IMR-90 (cell line): Measurements from ENCODE around the gene SLC7A9. TPM values are rescaled to one million over a fixed set of nuclear protein-coding genes. Genes with fewer than 3 reads are reported as not detected.

Source experiments
- ATAC-seq: fragments of 200-7000 bp; cut with Tn5 transposase; 2 replicates; pipeline ENCODE4 v1.9.1; 2020; ENCODE audit warnings: low read depth, mild to moderate bottlenecking, moderate library complexity
- BruUV-seq: library from RNA; stranded (reverse); fragments of 400-500 nt; replicated peaks from 2 replicates; lab custom pipeline; 2021; lab: Mats Ljungman, UMichigan
- CTCF ChIA-PET: fragments of 300-600 bp; formaldehyde crosslinking; extraction: SDS; loops from one replicate; lab custom pipeline; 2021; ENCODE audit warnings: antibody characterized with exemption; lab: Yijun Ruan, JAX
- POLR2A ChIA-PET: fragments of 300-600 bp; sonication (Branson Sonifier 250); formaldehyde crosslinking; loops from one replicate; lab custom pipeline; 2022; ENCODE audit warnings: antibody characterized with exemption; ENCODE audit not compliant: unreplicated experiment; lab: Charles Lee
- DNase-seq: peaks from one replicate; pipeline ENCODE4 v3.0.0; 2013
- H2AFZ ChIP-seq: replicated peaks from 2 replicates; pipeline ENCODE3; 2013; ENCODE audit warnings: low read length, mild to moderate bottlenecking; ENCODE audit not compliant: poor library complexity
- H2AK5ac ChIP-seq: 2 replicates; pipeline ENCODE4 v1.6.1; 2013; ENCODE audit warnings: low read depth, low read length, inconsistent platforms
- H2AK9ac ChIP-seq: replicated peaks from 2 replicates; pipeline ENCODE3; 2013; ENCODE audit warnings: mild to moderate bottlenecking, low read depth, low read length, moderate library complexity; ENCODE audit not compliant: poor library complexity
- H2BK120ac ChIP-seq: 2 replicates; pipeline ENCODE4 v1.6.1; 2013; ENCODE audit warnings: low read depth, low read length, inconsistent platforms
- H2BK15ac ChIP-seq: 3 replicates; pipeline ENCODE4 v1.6.1; 2013; ENCODE audit warnings: low read depth, low read length, inconsistent platforms
- H2BK20ac ChIP-seq: 2 replicates; pipeline ENCODE4 v1.6.1; 2013; ENCODE audit warnings: low read depth, mild to moderate bottlenecking, inconsistent platforms, low read length, moderate library complexity
- H2BK5ac ChIP-seq: 2 replicates; pipeline ENCODE4 v1.6.1; 2013; ENCODE audit warnings: mild to moderate bottlenecking, low read depth, low read length, inconsistent platforms; ENCODE audit not compliant: poor library complexity, severe bottlenecking
- H3K14ac ChIP-seq: replicated peaks from 2 replicates; pipeline ENCODE4 v1.6.1; 2013; ENCODE audit warnings: low read depth, low read length, inconsistent platforms
- H3K18ac ChIP-seq: 2 replicates; pipeline ENCODE4 v1.6.1; 2013; ENCODE audit warnings: low read depth, low read length, control low read depth
- H3K23ac ChIP-seq: 2 replicates; pipeline ENCODE4 v1.6.1; 2013; ENCODE audit warnings: low read depth, low read length, inconsistent platforms
- H3K27ac ChIP-seq: 2 replicates; pipeline ENCODE4 v1.5.1; 2013; ENCODE audit warnings: mild to moderate bottlenecking, control low read depth, low read length; ENCODE audit not compliant: insufficient read depth
- H3K27me3 ChIP-seq: 2 replicates; pipeline ENCODE4 v1.6.1; 2013; ENCODE audit warnings: low read length; ENCODE audit not compliant: control insufficient read depth, insufficient read depth
- H3K36me3 ChIP-seq: 2 replicates; pipeline ENCODE4 v1.6.1; 2013; ENCODE audit warnings: low read length, mixed read lengths; ENCODE audit not compliant: control insufficient read depth, insufficient read depth
- H3K4ac ChIP-seq: 2 replicates; pipeline ENCODE4 v1.6.1; 2013; ENCODE audit warnings: low read depth, low read length, inconsistent platforms
- H3K4me1 ChIP-seq: 2 replicates; pipeline ENCODE4 v1.6.1; 2013; ENCODE audit warnings: low read length, mixed read lengths; ENCODE audit not compliant: control insufficient read depth, insufficient read depth
- H3K4me2 ChIP-seq: 2 replicates; pipeline ENCODE4 v1.6.1; 2013; ENCODE audit warnings: low read depth, mild to moderate bottlenecking, control low read depth, low read length, moderate library complexity
- H3K4me3 ChIP-seq: 2 replicates; pipeline ENCODE4 v1.5.1; 2013; ENCODE audit warnings: low read depth, mild to moderate bottlenecking, control low read depth, low read length, moderate library complexity; ENCODE audit not compliant: insufficient read depth
- H3K56ac ChIP-seq: 2 replicates; pipeline ENCODE4 v1.6.1; 2013; ENCODE audit warnings: low read length, inconsistent platforms; ENCODE audit not compliant: insufficient read depth; ENCODE audit errors: extremely low read depth
- H3K79me1 ChIP-seq, 2 experiments: 2 replicates each; pipeline ENCODE4 v1.6.1; 2013; ENCODE audit warnings: low read length in 2 of 2, inconsistent platforms in 1 of 2, low read depth in 1 of 2
- H3K9ac ChIP-seq: 2 replicates; pipeline ENCODE4 v1.6.1; 2013; ENCODE audit warnings: low read depth, low read length, control low read depth
- H3K9me1 ChIP-seq: 2 replicates; pipeline ENCODE4 v1.6.1; 2013; ENCODE audit warnings: low read length, inconsistent platforms; ENCODE audit not compliant: insufficient read depth
- H3K9me3 ChIP-seq: 2 replicates; pipeline ENCODE4 v1.6.1; 2013; ENCODE audit warnings: low read length; ENCODE audit not compliant: control insufficient read depth, insufficient read depth
- H4K20me1 ChIP-seq: 2 replicates; pipeline ENCODE4 v1.6.1; 2013; ENCODE audit warnings: low read length, inconsistent platforms; ENCODE audit not compliant: insufficient read depth
- H4K5ac ChIP-seq: 2 replicates; pipeline ENCODE4 v1.6.1; 2013; ENCODE audit warnings: mild to moderate bottlenecking, low read depth, low read length, control low read depth
- H4K8ac ChIP-seq, 2 experiments: 2 replicates each; pipeline ENCODE4 v1.6.1; 2013; ENCODE audit warnings: low read depth in 2 of 2, low read length in 2 of 2, control low read depth in 1 of 2, inconsistent platforms in 1 of 2
- H4K91ac ChIP-seq: 2 replicates; pipeline ENCODE4 v1.6.1; 2013; ENCODE audit warnings: low read depth, low read length, inconsistent platforms; ENCODE audit not compliant: insufficient read depth
- BHLHE40 ChIP-seq: fragments of 150-350 bp; IDR thresholded peaks from 2 replicates; pipeline ENCODE4 v1.6.1; 2016; ENCODE audit warnings: mild to moderate bottlenecking, low read depth, low read length
- CEBPB ChIP-seq: IDR thresholded peaks from 2 replicates; pipeline ENCODE4 v1.6.1; 2012; ENCODE audit warnings: low read depth, low read length, improper control_type of control experiment
- CHD1 ChIP-seq: IDR thresholded peaks from 2 replicates; pipeline ENCODE4 v1.6.1; 2012; ENCODE audit warnings: low read depth, low read length, improper control_type of control experiment
- FOS ChIP-seq: fragments of 150-350 bp; IDR thresholded peaks from 2 replicates; pipeline ENCODE4 v1.6.1; 2016; ENCODE audit warnings: low read depth, low read length
- MAFK ChIP-seq: IDR thresholded peaks from 2 replicates; pipeline ENCODE4 v1.6.1; 2012; ENCODE audit warnings: low read depth, low read length, improper control_type of control experiment
- MAZ ChIP-seq: IDR thresholded peaks from 2 replicates; pipeline ENCODE4 v1.6.1; 2012; ENCODE audit warnings: low read depth, mild to moderate bottlenecking, low read length, improper control_type of control experiment, moderate library complexity, borderline replicate concordance
- NFE2L2 ChIP-seq: fragments of 150-350 bp; IDR thresholded peaks from 2 replicates; pipeline ENCODE4 v1.6.1; 2016; ENCODE audit warnings: low read depth, mild to moderate bottlenecking, low read length
- POLR2A ChIP-seq: IDR thresholded peaks from 2 replicates; pipeline ENCODE4 v1.6.1; 2012; ENCODE audit warnings: mild to moderate bottlenecking, low read depth, low read length
- RAD21 ChIP-seq: IDR thresholded peaks from 2 replicates; pipeline ENCODE4 v1.6.1; 2012; ENCODE audit warnings: low read length, improper control_type of control experiment
- RCOR1 ChIP-seq: IDR thresholded peaks from 2 replicates; pipeline ENCODE4 v1.6.1; 2012; ENCODE audit warnings: mild to moderate bottlenecking, low read length, improper control_type of control experiment; ENCODE audit not compliant: insufficient replicate concordance
- RFX5 ChIP-seq: IDR thresholded peaks from 2 replicates; pipeline ENCODE4 v1.8.0; 2012; ENCODE audit warnings: low read depth, mild to moderate bottlenecking, low read length, moderate library complexity
- SMC3 ChIP-seq: fragments of 150-350 bp; IDR thresholded peaks from 2 replicates; pipeline ENCODE4 v1.6.1; 2016; ENCODE audit warnings: low read depth, mild to moderate bottlenecking, antibody characterized with exemption, low read length, moderate library complexity
- WGBS, 2 experiments: methylation state at CpG; one replicate each; pipeline versions ENCODE4 v1.1.5 to v1.1.7; 2013; ENCODE audit warnings: missing lambda C conversion rate in 2 of 2; ENCODE audit not compliant: insufficient read length in 1 of 2; ENCODE audit errors: extremely low coverage in 2 of 2; 5-methylcytosine and 5-hydroxymethylcytosine counted together
- dilution Hi-C: fragments of 300-500 bp; cut with HindIII; formaldehyde crosslinking; loops from one replicate; pipeline ENCODE4 v1.14.3; 2018; ENCODE audit warnings: low sequenced_read_pairs; ENCODE audit not compliant: unreplicated experiment
- in situ Hi-C: fragments of 300-500 bp; cut with MboI; formaldehyde crosslinking; loops from 3 replicates; pipeline ENCODE4 v1.14.3; 2019; ENCODE audit warnings: low sequenced_read_pairs, inconsistent platforms, mixed read lengths
- intact Hi-C: fragments of 100-400 bp; cut with micrococcal nuclease; formaldehyde crosslinking; loops from 2 replicates; pipeline ENCODE4 v1.10.0; 2022
- polyA plus RNA-seq, 3 experiments: library from polyadenylated mRNA; depleted of rRNA; stranded (reverse); fragments of >200 nt; gene quantifications; 2 replicates each; pipeline ENCODE4 v1.2.3, GENCODE V29; 2012; ENCODE audit warnings: low replicate concordance in 1 of 3
- total RNA-seq: library from RNA; depleted of rRNA; stranded (reverse); fragments of >200 nt; gene quantifications from 2 replicates; pipeline ENCODE4 v1.2.3, GENCODE V29; 2012
- TF ChIP-seq, protein P1 (sequence below): fragments of 150-350 bp; IDR thresholded peaks from 2 replicates; pipeline ENCODE4 v1.6.1; 2016; ENCODE audit warnings: low read depth, mild to moderate bottlenecking, low read length, moderate library complexity, borderline replicate concordance
- TF ChIP-seq, protein P2 (sequence below): fragments of 150-350 bp; IDR thresholded peaks from 2 replicates; pipeline ENCODE4 v1.6.1; 2017; ENCODE audit warnings: mild to moderate bottlenecking, antibody characterized with exemption, low read length, low read depth

SLC7A9 gene
- total and polyA plus RNA-seq, 2 of the 4 experiments (the other 2 are of a cell fraction), result not detected

GRCh38 chr19:32874605-32875004, 5.0 kb upstream of the SLC7A9 start:
- intact Hi-C loops, result no loop called here
- Histone ChIP-seq H3K9ac (no peak overlapping the region), H3K23ac (no peak overlapping the region), H3K79me1 (no peaks in the 10 kb centered on the region), H4K8ac (no peak overlapping the region), H2BK15ac (no peak overlapping the region), H2AK9ac (no peak overlapping the region), H3K9me1 (no peaks in the 10 kb centered on the region), H3K4me2 (no peak overlapping the region), H3K9me3 (no peaks in the 10 kb centered on the region), H3K18ac (no peak overlapping the region), H3K4ac (no peak overlapping the region), H3K4me3 (no peak overlapping the region), H3K56ac (no peak overlapping the region), H3K4me1 (no peaks in the 10 kb centered on the region), H2BK5ac (no peak overlapping the region), H4K5ac (no peak overlapping the region), H3K36me3 (no peaks in the 10 kb centered on the region; the same call in 1 of the 2 replicates), H4K91ac (no peak overlapping the region), H2BK120ac (no peak overlapping the region), H2AK5ac (no peak overlapping the region), H2BK20ac (no peak overlapping the region), H3K27me3 (no peaks in the 10 kb centered on the region), H3K14ac (no peak overlapping the region), H3K27ac (no peak overlapping the region), H2AFZ (no peak overlapping the region), H4K20me1 (no peaks in the 10 kb centered on the region)
- DNase-seq (no peak), ATAC-seq (no peak)
- dilution Hi-C loops, result no loop called here
- in situ Hi-C loops, result no loop called here
- 100% methylated on average over 2 of the region's 9 CpGs; no CpG with 5 or more reads in 1 of the 2 experiments for WGBS, 2 experiments
- ChIA-PET POLR2A (no interaction called here), CTCF (no interaction called here)
- BruUV-seq, result no TSS peak
- TF ChIP-seq, protein P1, sequence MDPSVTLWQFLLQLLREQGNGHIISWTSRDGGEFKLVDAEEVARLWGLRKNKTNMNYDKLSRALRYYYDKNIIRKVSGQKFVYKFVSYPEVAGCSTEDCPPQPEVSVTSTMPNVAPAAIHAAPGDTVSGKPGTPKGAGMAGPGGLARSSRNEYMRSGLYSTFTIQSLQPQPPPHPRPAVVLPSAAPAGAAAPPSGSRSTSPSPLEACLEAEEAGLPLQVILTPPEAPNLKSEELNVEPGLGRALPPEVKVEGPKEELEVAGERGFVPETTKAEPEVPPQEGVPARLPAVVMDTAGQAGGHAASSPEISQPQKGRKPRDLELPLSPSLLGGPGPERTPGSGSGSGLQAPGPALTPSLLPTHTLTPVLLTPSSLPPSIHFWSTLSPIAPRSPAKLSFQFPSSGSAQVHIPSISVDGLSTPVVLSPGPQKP, result no peak
- no peak for TF ChIP-seq BHLHE40
- TF ChIP-seq RCOR1, result no peak
- no peak for TF ChIP-seq RAD21
- no peak for TF ChIP-seq CHD1
- TF ChIP-seq SMC3, result no peak
- TF ChIP-seq FOS, result no peak
- no peak for TF ChIP-seq NFE2L2
- no peak for TF ChIP-seq CEBPB
- no peak for TF ChIP-seq MAFK
- no peak for TF ChIP-seq MAZ
- TF ChIP-seq POLR2A, result no peak
- no peak for TF ChIP-seq RFX5
- TF ChIP-seq, protein P2, sequence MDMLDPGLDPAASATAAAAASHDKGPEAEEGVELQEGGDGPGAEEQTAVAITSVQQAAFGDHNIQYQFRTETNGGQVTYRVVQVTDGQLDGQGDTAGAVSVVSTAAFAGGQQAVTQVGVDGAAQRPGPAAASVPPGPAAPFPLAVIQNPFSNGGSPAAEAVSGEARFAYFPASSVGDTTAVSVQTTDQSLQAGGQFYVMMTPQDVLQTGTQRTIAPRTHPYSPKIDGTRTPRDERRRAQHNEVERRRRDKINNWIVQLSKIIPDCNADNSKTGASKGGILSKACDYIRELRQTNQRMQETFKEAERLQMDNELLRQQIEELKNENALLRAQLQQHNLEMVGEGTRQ, result no peak
